Pancreas (tissue), 10 donors: ENCODE measurements around the gene NKAIN1. TPM values are rescaled to one million over a fixed set of nuclear protein-coding genes. Genes with fewer than 3 reads are reported as not detected.
A peak's percentile ranks its signal among the peaks of the same experiment; 100 is the strongest.

Source experiments
- ATAC-seq, 4 donors: fragments of 200-7000 bp; cut with Tn5 transposase; one replicate each; pipeline versions ENCODE4 v1.8.0 to v1.9.1; 2020; ENCODE audit warnings: mild to moderate bottlenecking in 4 of 4, moderate library complexity in 4 of 4
- DNase-seq, 6 donors: peaks; one replicate each; pipeline ENCODE4 v3.0.0-alpha.2; 2020
- FAIRE-seq: peaks from 2 replicates; lab custom pipeline; 2012; peaks lifted over from hg19 to GRCh38; lab: Jason Lieb, UNC
- H3K27ac ChIP-seq, 4 donors: fragments of 200-600 bp; sonication (generic); 1 replicate in 3 of 4; 2 replicates in 1 of 4; pipeline versions ENCODE4 v1.5.0 to v1.8.0; 2020
- H3K27me3 ChIP-seq, 4 donors: fragments of 200-600 bp; one replicate each; pipeline ENCODE4 v1.8.0; 2021
- H3K36me3 ChIP-seq, 3 donors: fragments of 200-600 bp; sonication (generic) in 1 of 3; one replicate each; pipeline versions ENCODE4 v1.5.0 to v1.8.0; 2020 to 2021
- H3K4me1 ChIP-seq, 3 donors: fragments of 200-600 bp; one replicate each; pipeline ENCODE4 v1.8.0; 2021
- H3K4me3 ChIP-seq, 4 donors: fragments of 200-600 bp; sonication (generic) in 2 of 4; one replicate each; pipeline versions ENCODE4 v1.5.0 to v1.8.0; 2020 to 2021
- H3K9me3 ChIP-seq, 4 donors: fragments of 200-600 bp; one replicate each; pipeline ENCODE4 v1.8.0; 2021
- CTCF ChIP-seq, 4 donors: fragments of 200-600 bp; sonication (generic) in 3 of 4; IDR thresholded peaks; one replicate each; pipeline versions ENCODE4 v1.5.0 to v1.8.0; 2021; ENCODE audit warnings: antibody characterized with exemption in 4 of 4
- WGBS, 2 donors: extraction: QIAGEN DNeasy Blood & Tissue Kit; methylation state at CpG; one replicate each; pipeline ENCODE4 v1.1.7; 2013; 5-methylcytosine and 5-hydroxymethylcytosine counted together
- intact Hi-C, 3 donors: fragments of 100-400 bp; cut with DNase I; formaldehyde crosslinking; loops; one replicate each; pipeline versions ENCODE4 v1.11.1 to v1.14.2; 2022
- polyA plus RNA-seq, 2 donors: library from polyadenylated mRNA; stranded (reverse); fragments of 200-250 nt; gene quantifications; one replicate each; pipeline ENCODE4 v1.2.3, GENCODE V29; 2013
- total RNA-seq, 6 donors: library from RNA; stranded (reverse); fragmentation: NEBNext Ultra II Directional in 4 of 6; extraction: Animal tissue kit (Norgen Biotek cat#: 25700) in 4 of 6; gene quantifications; one replicate each; pipeline versions ENCODE4 v1.2.1 to v1.2.4, GENCODE V29; 2021 to 2023
- donor health status: healthy with polysubstance abuse.
- donor health status: DM: no; HTN: no; CAD: no; lungs with moderate emphysema.
- donor health status: DM: no; HTN: no; CAD: no.
- donor health status: control.
- donor health status: control.
- donor health status: Bipolar disorder and iron deficiency.
- donor health status: DM: yes; HTN: yes; CAD: no.
- donor health status: DM: no; HTN: no; CAD: no.
- donor health status: DM: no; HTN: no; CAD: no.
- donor health status: DM: yes; HTN: yes; CAD: no.

The NKAIN1 gene
- total and polyA plus RNA-seq, 8 donors, result 0.12 to 0.73 (median 0.21) TPM; not detected in 2

DNA sequence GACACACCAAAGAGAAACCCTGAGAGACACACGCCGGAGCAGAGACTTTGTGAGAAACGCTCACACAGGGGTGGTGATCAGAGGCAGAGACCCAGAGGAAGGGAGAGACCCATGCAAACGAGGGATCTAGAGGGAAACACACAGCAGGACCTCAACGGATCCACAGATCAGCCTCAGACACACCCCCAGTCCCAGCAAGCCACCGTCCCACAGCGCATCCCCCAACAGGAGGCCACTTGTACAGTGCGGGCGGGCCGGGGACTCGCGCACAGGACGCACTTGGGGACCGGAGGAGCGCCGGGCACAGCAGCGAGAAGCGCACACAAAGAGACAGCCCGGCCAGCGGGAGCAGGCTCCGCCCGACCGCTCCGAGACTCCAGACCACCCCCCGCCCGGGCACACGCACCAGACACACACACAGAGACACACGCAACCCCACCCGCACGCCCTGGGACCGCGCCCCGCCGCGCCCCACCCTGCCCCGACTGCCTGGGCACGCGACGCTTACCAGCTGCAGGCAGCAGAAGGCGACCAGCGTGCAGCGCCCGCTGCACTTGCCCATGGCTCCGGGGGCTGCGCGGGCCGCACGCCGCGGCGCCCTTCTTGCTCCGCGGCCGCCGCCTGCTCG lies 587 bp downstream of the NKAIN1 start:
- 1 to 2% methylated on average over 34 to 56 of the region's 56 CpGs for WGBS, 2 donors
- Histone ChIP-seq H3K9me3 (no peaks in the 10 kb centered on the region), H3K27me3 (no peaks in the 10 kb centered on the region), H3K4me3 (peak overlapping the region in 2 of 4 donors; percentile 23 to 39), H3K4me1 (no peaks in the 10 kb centered on the region), H3K27ac (no peak overlapping the region), H3K36me3 (no peaks in the 10 kb centered on the region)
- DNase-seq (peak in 2 of 6 donors; percentile 58 to 61), FAIRE-seq (no peak), ATAC-seq (peak; percentile 26 to 47 (median 34))
- TF ChIP-seq CTCF (IDR thresholded peaks at IDR 0.05), result no peak
- intact Hi-C loops, result no loop called here

DNA sequence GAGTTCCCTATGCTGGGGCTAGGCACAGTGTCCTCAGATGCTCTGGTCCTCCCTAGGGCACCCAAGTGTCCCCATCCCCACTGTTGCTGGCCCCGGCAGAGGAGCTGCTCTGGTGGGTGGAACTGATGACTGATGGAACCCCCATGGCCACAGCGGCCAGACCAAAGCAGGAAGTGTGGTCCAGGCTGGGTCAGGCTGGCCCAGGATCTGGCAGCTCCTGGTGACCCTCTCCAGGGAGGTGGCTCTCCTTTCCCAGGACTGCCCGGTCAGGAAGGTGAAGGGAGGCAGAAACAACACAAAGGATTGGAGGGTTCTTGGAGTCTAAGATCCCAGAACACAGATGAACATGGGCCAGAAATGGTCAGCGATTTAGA lies 1.1 kb downstream of the NKAIN1 start:
- H3K36me3 ChIP-seq, result no peaks in the 10 kb centered on the region
- H3K27me3 ChIP-seq, result no peaks in the 10 kb centered on the region
- WGBS, 2 donors, result 20 to 22% methylated on average over 4 of the region's 4 CpGs
- H3K4me3 ChIP-seq, result no peak overlapping the region
- no peaks in the 10 kb centered on the region for H3K4me1 ChIP-seq
- no peak for TF ChIP-seq CTCF (IDR thresholded peaks at IDR 0.05)
- intact Hi-C loops, result no loop called here
- no peak overlapping the region for H3K27ac ChIP-seq
- ATAC-seq (no peak), FAIRE-seq (no peak), DNase-seq (no peak)
- H3K9me3 ChIP-seq, result no peaks in the 10 kb centered on the region

DNA sequence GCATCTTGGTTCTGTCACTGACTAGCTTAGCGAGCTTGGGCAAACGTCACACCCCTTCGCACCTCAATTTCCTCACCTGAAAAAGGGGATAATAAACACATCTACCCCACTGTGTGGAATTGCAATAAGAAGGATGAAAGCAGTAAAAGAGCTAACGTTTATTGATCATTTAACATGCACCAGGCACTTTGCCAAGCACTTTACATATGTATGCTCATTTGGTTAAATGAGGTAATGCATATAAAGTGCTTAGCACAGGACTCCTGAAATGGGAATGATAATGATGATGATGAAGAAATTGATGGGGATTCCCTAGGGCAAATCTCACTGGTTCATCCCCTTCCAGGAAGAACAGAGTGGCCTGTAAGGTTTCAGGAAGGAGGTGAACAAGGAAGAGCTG lies 4.8 kb downstream of the NKAIN1 start:
- Histone ChIP-seq H3K9me3 (no peaks in the 10 kb centered on the region), H3K4me1 (no peaks in the 10 kb centered on the region), H3K27ac (no peak overlapping the region), H3K36me3 (no peaks in the 10 kb centered on the region), H3K4me3 (no peak overlapping the region), H3K27me3 (no peaks in the 10 kb centered on the region)
- WGBS, 2 donors, result 56 to 61% methylated on average over 4 of the region's 4 CpGs
- intact Hi-C loops, result no loop called here
- no peak for FAIRE-seq
- DNase-seq, result no peak
- no peak for ATAC-seq
- TF ChIP-seq CTCF (IDR thresholded peaks at IDR 0.05), result no peak

- Histone ChIP-seq H3K4me1 (no peaks in the 10 kb centered on the region), H3K4me3 (no peak overlapping the region), H3K27ac (no peak overlapping the region), H3K36me3 (no peaks in the 10 kb centered on the region), H3K9me3 (no peaks in the 10 kb centered on the region), H3K27me3 (no peaks in the 10 kb centered on the region)
- intact Hi-C loops, result no loop called here
- TF ChIP-seq CTCF (IDR thresholded peaks at IDR 0.05), result no peak
- 58 to 62% methylated on average over 12 of the region's 12 CpGs for WGBS, 2 donors
- no peak for FAIRE-seq
- no peak for ATAC-seq
- DNase-seq, result no peak
These were observed 5.5 kb downstream of the NKAIN1 start for GRCh38 chr1:31234123-31234708.

- DNase-seq (no peak), FAIRE-seq (no peak), ATAC-seq (no peak)
- no peaks in the 10 kb centered on the region for H3K27me3 ChIP-seq
- intact Hi-C loops, result no loop called here
- H3K9me3 ChIP-seq, result no peaks in the 10 kb centered on the region
- no peak overlapping the region for H3K27ac ChIP-seq
- no peaks in the 10 kb centered on the region for H3K4me1 ChIP-seq
- no peaks in the 10 kb centered on the region for H3K36me3 ChIP-seq
- TF ChIP-seq CTCF (IDR thresholded peaks at IDR 0.05), result no peak
- WGBS, 2 donors, result 78 to 91% methylated on average over 2 of the region's 2 CpGs
- no peak overlapping the region for H3K4me3 ChIP-seq
These were observed 7.0 kb downstream of the NKAIN1 start for GRCh38 chr1:31232689-31233088.
